ENCODE results near the gene RNF224.
"Not testable (repeated sequence)": the region's sequence is repeated elsewhere in the genome, so short reads cannot be mapped to it uniquely, and the experiment has no call there.

The RNF224 gene

GRCh38 chr9:137228506-137228967 is 1.2 kb downstream of the RNF224 start:
- no peak for DNase-seq (ENCODE audit: low read depth)

DNA sequence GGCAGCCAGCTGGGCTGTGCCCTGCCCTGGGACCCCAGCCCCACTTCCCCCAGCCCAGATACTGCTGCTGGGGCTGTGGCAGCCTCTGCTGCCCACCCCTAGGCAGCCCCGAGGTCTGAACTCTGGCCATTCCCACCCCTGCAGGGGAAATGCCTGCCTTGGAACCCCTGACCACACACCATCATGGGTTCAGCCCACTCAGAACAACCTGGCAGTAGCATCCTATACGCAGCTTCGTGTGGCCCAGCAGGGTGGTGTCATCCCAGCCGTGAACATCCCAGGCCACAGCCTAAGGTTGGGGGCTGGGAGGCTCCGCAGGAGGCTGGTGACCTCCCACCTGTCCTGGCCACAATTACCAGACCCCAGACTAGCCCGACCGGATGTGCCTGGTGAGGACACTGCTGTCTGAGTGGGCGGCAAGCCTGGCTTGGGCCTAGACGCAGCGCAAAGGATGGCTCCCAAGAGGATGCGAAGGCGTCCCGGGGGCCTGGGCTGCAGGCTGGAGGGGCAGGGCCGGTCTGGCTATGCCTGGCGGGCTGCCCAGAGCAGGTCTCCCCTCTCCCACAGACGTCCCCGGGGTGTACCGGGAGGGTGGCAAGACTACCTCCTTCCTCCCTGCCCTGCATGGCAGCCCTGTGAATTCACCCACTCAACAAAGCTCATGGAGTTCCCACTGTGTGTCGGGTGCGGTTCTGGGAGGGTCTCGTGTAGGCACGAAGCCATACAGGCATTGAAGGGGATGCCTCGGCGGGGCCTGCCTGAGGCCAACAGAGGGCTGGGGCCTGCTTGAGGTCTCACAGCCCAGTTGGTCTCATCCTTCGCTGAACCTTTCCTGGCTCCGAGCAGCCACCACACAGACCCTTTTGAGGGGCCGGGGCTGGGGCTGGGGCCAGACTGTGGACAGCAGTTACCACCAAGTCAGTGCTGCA is 1.9 kb downstream of the RNF224 start:
- DNase-seq (ENCODE audit: low read depth), result no peak

DNA sequence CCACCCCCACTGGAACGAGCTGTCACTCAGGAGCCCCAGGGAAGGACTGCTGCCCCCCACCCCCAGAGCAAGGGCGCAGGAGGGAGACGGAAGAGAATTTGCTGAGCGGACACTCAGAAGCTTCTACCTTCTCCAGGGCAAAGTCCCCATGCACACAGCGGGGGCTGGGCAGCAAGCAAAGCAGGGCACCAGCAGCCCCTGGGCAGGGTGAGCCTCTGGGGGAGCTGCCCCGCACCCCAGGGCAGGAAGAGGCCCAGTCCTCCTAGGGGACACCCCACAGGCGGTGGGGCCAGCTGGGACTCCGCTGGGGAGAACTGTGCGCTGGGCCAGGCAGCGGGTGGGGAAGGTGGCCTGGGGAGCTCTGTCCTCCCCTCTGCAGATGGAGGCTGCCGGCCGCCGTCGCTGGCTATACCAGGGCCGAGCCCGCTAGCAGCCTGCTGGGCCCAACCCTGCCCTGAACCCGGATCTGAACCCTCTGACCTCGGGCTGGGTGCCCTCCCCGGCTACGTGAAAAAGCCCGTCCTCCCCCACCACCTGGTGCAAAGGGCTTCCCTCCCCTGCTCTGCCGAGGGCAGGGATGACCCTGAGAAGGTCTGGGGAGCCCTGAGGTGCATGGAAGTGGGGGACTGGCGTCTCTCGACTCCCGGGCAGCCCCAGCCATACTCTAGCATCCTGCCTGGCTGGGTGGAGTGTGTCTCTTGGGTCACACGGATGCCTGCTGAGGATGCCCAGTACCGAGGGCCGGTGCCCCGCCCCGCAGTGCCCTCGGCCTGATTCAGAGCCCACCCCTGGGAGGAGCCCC is 2.8 kb downstream of the RNF224 start:
- DNase-seq (ENCODE audit: low read depth), result no peak

DNA sequence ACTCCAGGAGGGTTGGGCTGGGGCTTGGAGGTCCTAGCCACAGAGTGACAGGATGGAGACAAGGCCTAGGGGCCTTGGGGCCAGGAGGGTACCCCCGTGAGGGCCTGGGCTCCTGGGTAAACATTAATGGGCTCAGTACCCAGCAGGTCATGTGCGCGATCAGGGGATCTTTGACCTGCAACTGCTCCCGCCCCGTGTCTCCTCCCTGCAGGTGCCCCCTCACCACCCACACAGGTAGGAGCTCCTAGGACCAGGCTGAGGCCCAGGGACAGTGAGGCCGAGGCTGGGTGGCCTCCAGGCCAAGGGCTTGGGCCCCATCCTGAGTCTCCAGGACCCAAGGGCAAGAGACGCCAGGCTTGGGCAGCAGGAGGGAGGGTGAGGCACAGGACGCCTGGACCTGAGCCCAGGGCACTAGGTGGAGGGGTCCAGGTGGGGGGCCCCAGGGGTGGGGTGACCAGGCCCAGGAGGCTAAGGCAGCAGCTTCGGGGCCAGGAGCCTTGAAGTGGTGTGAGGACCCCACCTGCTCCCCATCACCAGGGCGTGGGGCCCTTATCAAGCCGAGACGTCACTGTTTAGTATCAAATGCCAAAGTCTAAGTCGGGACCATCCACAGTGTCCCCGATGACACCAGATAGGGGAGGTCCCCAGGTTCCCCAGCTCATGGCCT is 3.5 kb downstream of the RNF224 start, which contains the start of gene SLC34A3:
Gene SLC34A3, plus strand, starts transcription at position 197 of the 667 bp plus-strand sequence. CDS start 802 bp downstream, outside the sequence.
- no peak for DNase-seq (ENCODE audit: low read depth)

GRCh38 chr9:137231372-137232039 is 4.2 kb downstream of the RNF224 start:
- DNase-seq (ENCODE audit: low read depth), result no peak

GRCh38 chr9:137232101-137232500 is 4.8 kb downstream of the RNF224 start:
- no peak for DNase-seq (ENCODE audit: low read depth)

DNA sequence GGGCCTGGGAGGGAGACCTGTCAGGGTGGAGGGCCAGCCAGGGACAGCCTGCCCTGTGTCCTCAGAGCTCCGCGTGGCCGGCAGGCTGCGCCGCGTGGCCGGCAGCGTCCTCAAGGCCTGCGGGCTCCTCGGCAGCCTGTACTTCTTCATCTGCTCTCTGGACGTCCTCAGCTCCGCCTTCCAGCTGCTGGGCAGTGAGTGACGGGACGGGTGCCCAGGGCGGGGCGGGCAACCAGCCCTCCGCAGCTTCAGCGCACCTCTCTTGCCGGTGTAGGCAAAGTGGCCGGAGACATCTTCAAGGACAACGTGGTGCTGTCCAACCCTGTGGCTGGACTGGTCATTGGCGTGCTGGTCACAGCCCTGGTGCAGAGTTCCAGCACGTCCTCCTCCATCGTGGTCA is 5.2 kb downstream of the RNF224 start:
- DNase-seq (ENCODE audit: low read depth), result no peak

DNA sequence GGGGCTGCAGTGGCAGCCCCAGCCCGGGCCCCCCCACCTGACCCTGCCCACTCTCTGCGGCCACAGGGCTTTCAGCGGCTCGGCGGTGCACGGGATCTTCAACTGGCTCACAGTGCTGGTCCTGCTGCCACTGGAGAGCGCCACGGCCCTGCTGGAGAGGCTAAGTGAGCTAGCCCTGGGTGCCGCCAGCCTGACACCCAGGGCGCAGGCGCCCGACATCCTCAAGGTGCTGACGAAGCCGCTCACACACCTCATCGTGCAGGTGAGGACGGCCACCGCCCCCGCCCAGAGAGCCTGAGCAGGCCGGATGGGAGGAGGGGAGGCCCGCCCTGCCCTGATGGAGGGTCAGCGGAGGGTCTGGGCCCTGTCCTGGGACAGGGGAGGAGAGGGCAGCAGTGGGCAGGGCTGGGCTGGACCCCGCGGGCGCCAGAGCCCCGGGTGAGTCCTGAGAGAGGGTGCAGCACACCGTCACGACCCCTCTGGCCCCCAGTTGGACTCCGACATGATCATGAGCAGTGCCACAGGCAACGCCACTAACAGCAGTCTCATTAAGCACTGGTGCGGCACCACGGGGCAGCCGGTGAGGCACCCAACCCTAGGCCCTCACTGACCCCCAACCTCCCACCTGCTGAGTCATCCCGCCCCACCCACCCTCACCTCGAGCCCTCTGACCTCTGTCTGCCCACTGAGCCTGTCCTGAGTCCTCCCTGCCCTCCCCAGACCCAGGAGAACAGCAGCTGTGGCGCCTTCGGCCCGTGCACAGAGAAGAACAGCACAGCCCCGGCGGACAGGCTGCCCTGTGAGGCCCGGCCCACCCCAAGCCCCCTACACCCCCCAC is 6.1 kb downstream of the RNF224 start:
- DNase-seq (ENCODE audit: low read depth), result no peak

DNA sequence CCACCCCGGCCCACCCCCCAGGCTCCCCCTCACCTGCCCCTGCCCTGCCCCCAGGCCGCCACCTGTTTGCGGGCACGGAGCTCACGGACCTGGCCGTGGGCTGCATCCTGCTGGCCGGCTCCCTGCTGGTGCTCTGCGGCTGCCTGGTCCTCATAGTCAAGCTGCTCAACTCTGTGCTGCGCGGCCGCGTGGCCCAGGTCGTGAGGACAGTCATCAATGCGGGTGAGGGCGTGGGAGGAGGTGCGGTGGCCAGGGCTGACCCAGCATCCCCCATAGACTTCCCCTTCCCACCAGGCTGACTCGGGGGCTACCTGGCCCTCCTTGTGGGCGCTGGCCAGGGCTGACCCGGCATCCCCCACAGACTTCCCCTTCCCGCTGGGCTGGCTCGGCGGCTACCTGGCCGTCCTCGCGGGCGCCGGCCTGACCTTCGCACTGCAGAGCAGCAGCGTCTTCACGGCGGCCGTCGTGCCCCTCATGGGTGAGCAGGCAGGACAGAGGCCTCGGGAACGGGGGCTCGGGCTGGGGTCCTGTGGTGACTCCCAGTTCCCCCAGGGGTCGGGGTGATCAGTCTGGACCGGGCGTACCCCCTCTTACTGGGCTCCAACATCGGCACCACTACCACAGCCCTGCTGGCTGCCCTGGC is 6.9 kb downstream of the RNF224 start:
- no peak for DNase-seq (ENCODE audit: low read depth)

DNA sequence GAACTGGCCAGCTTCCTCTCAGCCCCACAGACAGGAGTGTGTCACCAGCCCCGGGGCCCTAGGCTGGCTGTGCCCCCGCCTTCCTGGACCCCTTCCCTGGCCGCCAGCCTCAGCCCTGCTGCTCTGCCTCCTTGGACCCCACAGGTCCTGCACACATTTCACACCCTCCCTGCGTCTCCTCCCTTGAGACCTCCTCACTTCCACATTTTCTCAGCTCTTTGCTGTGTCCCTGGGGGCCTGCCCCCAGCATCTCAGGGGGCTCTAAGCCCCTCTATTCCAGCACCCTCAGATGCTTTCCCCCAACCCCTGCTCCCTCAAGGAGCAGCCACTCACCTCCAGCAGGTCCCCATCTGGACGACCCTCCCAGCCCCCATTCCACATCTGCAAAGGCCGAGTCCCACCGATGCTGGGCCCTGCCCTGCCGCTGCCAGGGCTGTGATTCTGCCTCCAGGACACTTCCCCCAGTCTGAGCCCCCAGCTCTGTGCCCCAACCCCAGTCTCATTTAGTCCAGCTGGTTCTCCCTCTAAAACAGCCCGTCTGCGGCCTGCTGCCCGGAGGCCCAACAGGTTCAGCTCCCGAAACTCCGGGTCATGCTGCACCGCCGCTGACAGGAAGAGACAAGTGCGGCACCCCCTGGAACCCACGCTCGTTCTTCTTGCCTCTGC is 7.6 kb downstream of the RNF224 start:
- DNase-seq (ENCODE audit: low read depth), result no peak

- DNase-seq (ENCODE audit: low read depth), result no peak
These were observed 8.3 kb downstream of the RNF224 start for GRCh38 chr9:137235424-137236237.

DNA sequence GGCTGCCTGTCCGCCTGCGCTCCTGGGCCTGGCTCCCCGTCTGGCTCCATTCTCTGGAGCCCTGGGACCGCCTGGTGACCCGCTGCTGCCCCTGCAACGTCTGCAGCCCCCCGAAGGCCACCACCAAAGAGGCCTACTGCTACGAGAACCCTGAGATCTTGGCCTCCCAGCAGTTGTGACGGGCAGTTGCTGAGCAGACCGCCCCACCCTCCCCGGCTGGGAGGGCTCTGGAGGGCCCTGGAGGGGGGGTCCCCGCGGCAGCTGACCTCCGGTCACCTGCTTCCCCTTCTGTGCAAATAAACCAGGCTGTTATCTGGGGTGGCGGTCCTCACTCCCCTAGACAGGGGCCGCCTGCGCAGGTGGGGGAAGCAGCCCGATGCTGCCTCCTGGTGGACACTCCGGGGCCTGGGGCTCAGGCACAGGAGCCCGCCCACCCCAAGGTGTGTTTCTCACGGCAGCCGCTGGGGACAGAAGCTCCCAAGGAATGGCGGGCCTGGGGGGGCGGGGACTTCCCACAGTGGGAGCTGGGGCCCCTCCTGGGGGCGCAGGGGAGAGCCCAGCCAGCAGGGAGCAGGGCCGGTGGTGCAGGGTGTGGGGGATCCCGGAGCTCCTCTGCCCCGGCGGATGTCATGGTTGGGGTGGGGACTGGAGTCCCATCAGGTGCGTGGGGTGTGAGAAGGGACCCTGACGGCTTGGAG is 9.1 kb downstream of the RNF224 start:
- DNase-seq (ENCODE audit: low read depth), result peak; percentile 82

DNA sequence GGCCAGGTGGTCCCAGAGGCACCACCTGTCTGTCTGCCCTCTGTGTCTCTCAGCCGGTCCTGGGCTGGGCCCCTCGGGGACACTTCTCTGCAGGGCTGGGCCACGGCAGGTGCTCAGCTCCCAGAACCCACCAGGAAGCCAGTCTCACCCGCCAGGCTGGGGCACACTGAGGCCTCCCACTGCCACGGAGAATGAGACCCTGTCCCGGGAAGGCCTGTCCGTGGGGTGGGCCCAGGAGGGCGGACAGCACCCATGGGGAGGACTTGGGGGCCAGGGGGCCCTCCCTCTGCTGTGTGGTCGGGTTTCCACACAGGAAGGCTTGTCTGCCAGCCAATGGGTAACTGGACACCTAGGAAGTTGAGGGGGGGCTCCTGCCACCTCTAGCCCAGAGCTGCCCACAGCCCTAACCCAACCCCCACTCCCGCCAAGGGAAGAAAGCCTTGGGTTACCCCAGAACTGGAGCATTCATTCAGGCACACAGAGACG is 9.7 kb downstream of the RNF224 start:
- no peak for DNase-seq (ENCODE audit: low read depth)

DNA sequence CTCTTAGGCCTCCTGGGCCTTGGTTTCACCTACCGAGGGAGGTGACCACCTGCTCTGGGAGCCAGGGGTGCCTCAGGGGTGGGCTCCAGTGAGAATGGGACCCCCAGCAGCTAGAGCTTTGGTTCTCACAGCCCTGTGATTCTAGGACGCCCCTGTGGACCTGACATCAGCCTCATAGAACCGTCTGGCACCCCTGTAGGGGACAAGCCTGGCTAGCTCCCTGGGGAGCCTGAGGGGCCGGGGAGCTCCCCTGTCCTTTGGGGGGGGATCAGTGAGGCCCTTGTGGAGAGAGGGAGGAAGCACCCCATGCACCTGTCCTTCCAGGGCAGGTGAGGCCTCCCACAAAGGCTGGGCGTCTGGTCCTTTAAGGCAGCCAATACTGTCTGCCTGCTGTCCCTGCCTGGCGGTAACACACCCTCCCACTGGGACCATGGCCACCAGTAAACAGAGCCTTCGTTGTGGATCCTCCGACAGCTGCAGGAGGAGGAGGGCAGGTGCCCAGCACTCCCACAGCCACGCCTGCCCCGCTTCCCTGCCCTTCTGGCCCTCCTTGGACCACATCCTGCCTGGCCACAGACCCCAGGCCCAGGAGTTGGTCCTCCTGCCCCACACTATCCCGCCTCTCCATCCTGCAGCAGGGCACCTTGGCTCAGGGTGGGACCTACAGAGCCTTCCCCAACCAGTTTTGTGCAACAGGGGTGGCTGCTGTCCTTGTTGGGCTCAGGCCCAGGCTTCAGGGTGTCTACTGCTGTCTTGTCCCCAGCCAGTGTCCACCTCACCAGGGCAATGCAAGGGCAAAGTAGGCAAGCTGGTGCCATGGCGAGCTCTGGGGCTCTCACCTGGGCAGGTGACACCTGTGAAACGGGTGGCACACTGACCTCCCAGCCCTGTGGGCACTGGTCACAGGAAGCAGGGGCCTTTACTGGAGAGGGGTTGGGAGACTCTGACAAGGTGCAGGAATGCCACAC is 10.7 kb downstream of the RNF224 start:
- DNase-seq (ENCODE audit: low read depth), result no peak

- DNase-seq (ENCODE audit: low read depth), result not testable (repeated sequence)
These were observed 12.4 kb downstream of the RNF224 start for GRCh38 chr9:137239541-137240200.

DNA sequence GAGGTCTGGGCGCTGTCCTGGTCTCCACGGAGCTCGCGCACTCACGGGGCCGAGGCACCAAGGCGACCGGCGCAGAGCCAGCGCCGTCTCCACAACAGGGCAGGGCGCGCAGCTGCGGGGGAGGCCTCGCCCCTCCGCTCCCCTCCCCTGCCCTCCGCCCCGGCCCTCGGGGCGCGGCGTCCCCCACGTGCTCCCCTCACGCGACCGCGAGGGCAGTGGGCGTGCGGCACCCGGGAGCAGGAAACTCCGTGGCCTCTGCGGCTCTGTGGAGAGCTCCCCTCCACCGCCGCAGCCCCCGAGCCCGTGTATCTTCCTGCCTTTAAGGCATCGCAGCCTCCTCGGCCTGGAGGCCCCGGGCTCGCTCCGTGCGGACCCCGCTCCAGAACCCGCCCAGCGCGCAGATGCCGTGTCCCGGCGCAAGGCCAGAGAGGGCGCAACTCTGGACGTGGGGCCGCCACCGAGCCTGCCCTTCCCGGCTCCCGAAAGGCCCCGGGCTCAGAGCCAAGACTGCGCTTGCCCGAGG is 13.1 kb downstream of the RNF224 start:
- peak; percentile 62 for DNase-seq (ENCODE audit: low read depth)

Data from activated T-helper 1 cell treated with Interleukin-2 at 50 U/mL for 16 hours (primary cell).